GDM1 (cell line): Measurements from ENCODE around the gene ELOVL3.

Experiments
- DNase-seq: peaks from one replicate; lab custom pipeline; 2025; lab: John Stamatoyannopoulos, UW

ELOVL3 gene

DNA sequence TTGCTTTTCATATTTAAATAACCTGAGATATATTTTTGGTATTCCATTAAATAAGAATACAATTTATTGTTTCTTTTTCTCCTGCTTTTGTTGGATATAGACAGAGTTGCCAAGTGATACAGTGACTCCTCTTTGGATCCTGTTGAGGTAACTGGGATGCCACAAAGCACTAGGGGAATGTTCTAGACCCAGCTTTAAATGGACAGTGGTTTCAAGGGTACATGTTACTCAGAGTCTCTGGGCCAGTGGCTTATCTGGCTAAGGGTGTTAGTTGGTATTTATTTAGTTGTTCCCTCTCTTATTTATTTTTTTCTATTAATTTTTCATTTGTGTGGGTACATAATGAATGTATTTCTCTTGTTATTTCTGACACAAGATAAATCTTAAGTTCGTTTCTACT lies 28.3 kb downstream of the ELOVL3 start:
- no peak for DNase-seq

GRCh38 chr10:102255404-102255803 lies 29.3 kb downstream of the ELOVL3 start:
- DNase-seq = no peak

GRCh38 chr10:102261196-102261595 lies 35.1 kb downstream of the ELOVL3 start:
- DNase-seq = no peak

DNA sequence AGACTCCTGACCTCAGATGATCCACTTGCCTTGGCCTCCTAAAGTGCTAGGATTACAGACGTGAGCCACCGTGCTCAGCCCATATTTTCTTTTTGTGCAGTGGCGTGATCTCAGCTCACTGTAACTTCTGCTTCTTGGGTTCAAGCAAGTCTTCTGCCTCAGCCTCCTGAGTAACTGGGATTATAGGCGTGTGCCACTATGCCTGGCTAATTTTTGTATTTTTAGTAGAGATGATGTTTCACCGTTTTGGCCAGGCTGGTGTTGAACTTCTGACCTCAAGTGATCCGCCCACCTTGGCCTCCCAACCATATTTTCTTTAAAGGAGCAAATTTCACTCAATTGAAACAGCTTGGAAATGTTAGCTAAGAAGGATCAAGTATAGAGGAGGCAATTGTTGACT lies 35.7 kb downstream of the ELOVL3 start:
- no peak for DNase-seq

- no peak for DNase-seq
Measured at GRCh38 chr10:102262744-102263370, 36.8 kb downstream of the ELOVL3 start.

GRCh38 chr10:102264371-102264770 lies 38.3 kb downstream of the ELOVL3 start:
- no peak for DNase-seq

- DNase-seq = no peak
Measured at GRCh38 chr10:102266670-102267069, 40.6 kb downstream of the ELOVL3 start.

DNA sequence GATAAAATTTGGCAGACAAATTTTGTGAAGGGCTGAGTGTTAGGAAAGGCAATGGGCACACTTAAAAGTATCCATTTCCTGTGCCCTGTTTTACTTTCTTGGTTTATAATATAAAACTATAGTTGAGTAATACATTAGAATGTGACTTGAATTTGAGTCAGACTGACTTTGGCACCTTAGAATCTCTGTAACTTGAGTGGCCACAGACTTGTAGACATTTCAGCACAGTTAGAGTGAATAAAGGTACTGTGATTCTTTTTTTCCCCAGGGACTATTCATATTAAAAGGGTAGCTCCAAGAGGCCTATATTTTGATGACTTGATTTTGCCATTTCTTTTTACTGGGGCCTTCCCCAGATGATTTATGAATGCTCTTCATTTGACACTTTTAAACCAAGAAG lies 41.6 kb downstream of the ELOVL3 start:
- no peak for DNase-seq

DNA sequence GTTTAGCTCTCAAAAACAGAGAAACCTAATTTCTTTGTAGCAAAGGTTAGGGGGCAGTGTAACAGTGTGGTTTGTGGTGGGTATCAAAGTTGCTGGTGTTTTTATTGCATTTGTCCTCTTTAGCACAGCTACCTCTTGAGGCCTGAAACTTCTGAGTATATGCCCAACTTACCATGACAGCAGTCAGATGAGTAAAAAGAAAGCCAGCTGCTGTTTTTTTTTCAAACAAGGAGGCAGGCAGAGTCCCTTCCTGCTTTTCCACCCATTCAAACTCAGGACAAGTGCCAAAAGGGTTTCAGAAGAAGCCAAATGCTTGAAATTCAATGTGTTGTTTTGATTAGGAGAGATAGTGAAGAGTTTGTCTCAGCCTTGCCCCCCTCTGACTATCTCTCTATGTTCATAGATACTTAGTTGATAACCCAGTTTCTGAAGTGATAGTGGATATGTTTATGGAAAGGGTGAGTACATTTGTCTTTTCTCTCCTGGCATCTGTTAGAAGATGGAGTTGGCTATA lies 42.3 kb downstream of the ELOVL3 start:
- no peak for DNase-seq

DNA sequence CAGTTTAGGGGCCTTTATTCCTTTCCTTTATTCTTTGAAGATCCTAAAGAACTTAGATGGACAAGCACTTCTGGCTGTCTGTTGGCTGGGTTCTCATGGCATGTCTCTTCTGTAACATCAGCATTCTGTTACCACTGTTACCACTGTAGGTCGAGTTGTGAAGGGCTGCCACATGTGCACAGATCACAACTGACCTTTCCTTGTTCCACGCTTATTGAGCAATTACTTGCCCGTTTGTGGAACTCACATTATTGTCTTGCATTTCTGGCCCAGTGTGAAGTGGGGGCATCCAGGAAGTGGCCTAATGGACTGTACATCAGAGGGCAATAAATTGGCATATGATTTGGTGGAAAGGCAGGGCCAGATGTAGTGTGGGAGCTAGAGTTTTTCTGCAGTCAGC lies 42.9 kb downstream of the ELOVL3 start:
- no peak for DNase-seq

GRCh38 chr10:102274062-102274461 lies 48.0 kb downstream of the ELOVL3 start:
- no peak for DNase-seq

DNA sequence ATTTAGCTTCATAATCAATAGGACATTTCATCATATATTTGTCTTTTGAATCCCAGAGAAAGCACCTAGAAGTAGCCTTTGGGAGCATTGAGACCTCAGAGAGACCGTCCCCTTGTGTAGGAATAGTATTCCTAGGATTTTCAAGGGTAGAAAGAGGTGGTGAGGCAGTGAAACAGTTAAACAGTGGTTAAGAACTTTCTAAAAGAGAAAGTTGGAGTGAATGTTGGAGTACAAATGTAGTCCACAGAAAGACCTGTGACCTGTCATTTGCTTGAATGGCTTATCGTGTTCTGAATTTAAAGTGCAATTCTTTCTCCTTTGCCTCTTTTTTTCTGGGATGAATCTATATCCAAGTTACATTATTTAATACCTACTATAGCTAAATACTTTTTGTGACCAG lies 49.2 kb downstream of the ELOVL3 start:
- DNase-seq = no peak

GRCh38 chr10:102279104-102279503 lies 53.0 kb downstream of the ELOVL3 start:
- no peak for DNase-seq
